ENCODE data around the gene DYNC2LI1.

Gene DYNC2LI1

GRCh38 chr2:43818761-43819160 is 44.9 kb downstream of the DYNC2LI1 start:
- no peak overlapping the region for H3K4me3 Mint-ChIP-seq
- H3K27ac Mint-ChIP-seq: peak overlapping the region; percentile 44
- peaks cover 16% of the 10 kb centered on the region for H3K4me1 Mint-ChIP-seq
- H3K36me3 Mint-ChIP-seq (ENCODE audit: low read depth): no peaks in the 10 kb centered on the region
- ATAC-seq: peak; percentile 93
- H3K27me3 Mint-ChIP-seq: peaks cover 21% of the 10 kb centered on the region
- no peaks in the 10 kb centered on the region for H3K9me3 Mint-ChIP-seq
- DNase-seq: peak; percentile 51

- Mint-ChIP-seq H3K36me3 (ENCODE audit: low read depth) (no peaks in the 10 kb centered on the region), H3K4me3 (no peak overlapping the region), H3K27me3 (peaks cover 26% of the 10 kb centered on the region), H3K27ac (no peak overlapping the region), H3K9me3 (no peaks in the 10 kb centered on the region), H3K4me1 (peaks cover 16% of the 10 kb centered on the region)
- ATAC-seq: no peak
- DNase-seq: no peak
Measured at GRCh38 chr2:43819491-43820163, 45.8 kb downstream of the DYNC2LI1 start.

- Mint-ChIP-seq H3K9me3 (no peaks in the 10 kb centered on the region), H3K4me1 (peaks cover 16% of the 10 kb centered on the region), H3K36me3 (ENCODE audit: low read depth) (no peaks in the 10 kb centered on the region)
Measured at GRCh38 chr2:43822839-43823238, 49.0 kb downstream of the DYNC2LI1 start.

GRCh38 chr2:43823751-43824150 is 49.9 kb downstream of the DYNC2LI1 start:
- ATAC-seq (no peak), DNase-seq (no peak)
- Mint-ChIP-seq H3K4me1 (peaks cover 10% of the 10 kb centered on the region), H3K27me3 (peaks cover 34% of the 10 kb centered on the region), H3K36me3 (ENCODE audit: low read depth) (no peaks in the 10 kb centered on the region), H3K27ac (no peak overlapping the region), H3K4me3 (no peak overlapping the region), H3K9me3 (no peaks in the 10 kb centered on the region)

More at GRCh38 chr2:43822839-43823238, 49.0 kb downstream of the DYNC2LI1 start:
- ATAC-seq: no peak
- Mint-ChIP-seq H3K4me3 (no peak overlapping the region), H3K27me3 (peaks cover 34% of the 10 kb centered on the region), H3K27ac (no peak overlapping the region)
- DNase-seq: no peak

- Mint-ChIP-seq H3K27ac (no peak overlapping the region), H3K4me3 (no peak overlapping the region), H3K27me3 (peaks cover 38% of the 10 kb centered on the region), H3K9me3 (no peaks in the 10 kb centered on the region), H3K36me3 (ENCODE audit: low read depth) (no peaks in the 10 kb centered on the region), H3K4me1 (peaks cover 4% of the 10 kb centered on the region)
- no peak for DNase-seq
- no peak for ATAC-seq
Measured at GRCh38 chr2:43824512-43824911, 50.7 kb downstream of the DYNC2LI1 start.

GRCh38 chr2:43824951-43825493 is 51.2 kb downstream of the DYNC2LI1 start:
- H3K9me3 Mint-ChIP-seq: no peaks in the 10 kb centered on the region
- H3K4me1 Mint-ChIP-seq: peaks cover 2% of the 10 kb centered on the region
- H3K36me3 Mint-ChIP-seq (ENCODE audit: low read depth): no peaks in the 10 kb centered on the region
- no peak overlapping the region for H3K27ac Mint-ChIP-seq
- ATAC-seq: no peak
- H3K27me3 Mint-ChIP-seq: peaks cover 43% of the 10 kb centered on the region
- no peak overlapping the region for H3K4me3 Mint-ChIP-seq
- DNase-seq: no peak

- H3K36me3 Mint-ChIP-seq (ENCODE audit: low read depth): no peaks in the 10 kb centered on the region
- ATAC-seq (no peak), DNase-seq (no peak)
- H3K4me1 Mint-ChIP-seq: no peaks in the 10 kb centered on the region
- H3K4me3 Mint-ChIP-seq: no peak overlapping the region
- H3K27me3 Mint-ChIP-seq: peaks cover 49% of the 10 kb centered on the region
- no peaks in the 10 kb centered on the region for H3K9me3 Mint-ChIP-seq
- no peak overlapping the region for H3K27ac Mint-ChIP-seq
Measured at GRCh38 chr2:43825841-43826240, 52.0 kb downstream of the DYNC2LI1 start.

- H3K4me3 Mint-ChIP-seq: no peak overlapping the region
- no peaks in the 10 kb centered on the region for H3K36me3 Mint-ChIP-seq (ENCODE audit: low read depth)
- H3K27ac Mint-ChIP-seq: no peak overlapping the region
- peaks cover 3% of the 10 kb centered on the region for H3K4me1 Mint-ChIP-seq
- no peak for ATAC-seq
- no peak for DNase-seq
- no peaks in the 10 kb centered on the region for H3K9me3 Mint-ChIP-seq
- H3K27me3 Mint-ChIP-seq: peaks cover 49% of the 10 kb centered on the region
Measured at GRCh38 chr2:43826305-43827250, 52.7 kb downstream of the DYNC2LI1 start.

GRCh38 chr2:43831543-43832294 is 57.9 kb downstream of the DYNC2LI1 start:
- Mint-ChIP-seq H3K27me3 (peaks cover 34% of the 10 kb centered on the region), H3K27ac (no peak overlapping the region), H3K4me1 (peaks cover 3% of the 10 kb centered on the region), H3K36me3 (ENCODE audit: low read depth) (no peaks in the 10 kb centered on the region), H3K9me3 (no peaks in the 10 kb centered on the region), H3K4me3 (no peak overlapping the region)
- DNase-seq (no peak), ATAC-seq (no peak)

- peaks cover 33% of the 10 kb centered on the region for H3K27me3 Mint-ChIP-seq
- no peak for DNase-seq
- no peaks in the 10 kb centered on the region for H3K9me3 Mint-ChIP-seq
- ATAC-seq: no peak
- H3K4me3 Mint-ChIP-seq: no peak overlapping the region
- no peaks in the 10 kb centered on the region for H3K36me3 Mint-ChIP-seq (ENCODE audit: low read depth)
- no peak overlapping the region for H3K27ac Mint-ChIP-seq
- H3K4me1 Mint-ChIP-seq: peaks cover 3% of the 10 kb centered on the region
Measured at GRCh38 chr2:43832457-43832856, 58.6 kb downstream of the DYNC2LI1 start.

GRCh38 chr2:43837033-43837432 is 63.2 kb downstream of the DYNC2LI1 start:
- peaks cover 11% of the 10 kb centered on the region for H3K27me3 Mint-ChIP-seq
- no peaks in the 10 kb centered on the region for H3K36me3 Mint-ChIP-seq (ENCODE audit: low read depth)
- no peak for ATAC-seq
- H3K9me3 Mint-ChIP-seq: no peaks in the 10 kb centered on the region
- no peaks in the 10 kb centered on the region for H3K4me1 Mint-ChIP-seq
- H3K27ac Mint-ChIP-seq: no peak overlapping the region
- H3K4me3 Mint-ChIP-seq: no peak overlapping the region
- no peak for DNase-seq

GRCh38 chr2:43837831-43838559 is 64.2 kb downstream of the DYNC2LI1 start:
- Mint-ChIP-seq H3K4me3 (no peak overlapping the region), H3K9me3 (no peaks in the 10 kb centered on the region)
- no peak for ATAC-seq

GRCh38 chr2:43838560-43839267 is 64.9 kb downstream of the DYNC2LI1 start, which contains the start of the genes ABCG5 and ABCG8:
Gene ABCG5 (minus strand): TSS chr2:43838839. CDS start chr2:43838679, 160 bp downstream.
Gene ABCG8 (plus strand): TSS chr2:43838971. CDS start chr2:43839054, 83 bp downstream.
- no peak for ATAC-seq
- H3K27ac Mint-ChIP-seq: no peak within 1 kb of the TSS
- DNase-seq: no peak
- no peaks in the 10 kb centered on the region for H3K36me3 Mint-ChIP-seq (ENCODE audit: low read depth)
- no peaks in the 10 kb centered on the region for H3K4me1 Mint-ChIP-seq
- H3K9me3 Mint-ChIP-seq: no peaks in the 10 kb centered on the region
- H3K27me3 Mint-ChIP-seq: peaks cover 4% of the 10 kb centered on the region
- H3K4me3 Mint-ChIP-seq: no peak within 1 kb of the TSS

More at GRCh38 chr2:43837831-43838559, 64.2 kb downstream of the DYNC2LI1 start:
- Mint-ChIP-seq H3K27me3 (peaks cover 7% of the 10 kb centered on the region), H3K4me1 (no peaks in the 10 kb centered on the region), H3K36me3 (ENCODE audit: low read depth) (no peaks in the 10 kb centered on the region), H3K27ac (no peak overlapping the region)
- no peak for DNase-seq

Data from activated naive CD8-positive, alpha-beta T cell treated with anti-CD3 and anti-CD28 coated beads, Interleukin-2, amount 50 U/mL, for 24 hours (primary cell).